LNCAP (cell line): Measurements from ENCODE around the gene RAPGEF1.

Experiments
- CTCF ChIP-seq: fragments of 450-650 bp; IDR thresholded peaks from 2 replicates; pipeline ENCODE4 v1.5.1; 2017; ENCODE audit warnings: mild to moderate bottlenecking

Gene RAPGEF1

GRCh38 chr9:131672451-131672850 lies 67.4 kb downstream of the RAPGEF1 start:
- no peak for TF ChIP-seq CTCF

DNA sequence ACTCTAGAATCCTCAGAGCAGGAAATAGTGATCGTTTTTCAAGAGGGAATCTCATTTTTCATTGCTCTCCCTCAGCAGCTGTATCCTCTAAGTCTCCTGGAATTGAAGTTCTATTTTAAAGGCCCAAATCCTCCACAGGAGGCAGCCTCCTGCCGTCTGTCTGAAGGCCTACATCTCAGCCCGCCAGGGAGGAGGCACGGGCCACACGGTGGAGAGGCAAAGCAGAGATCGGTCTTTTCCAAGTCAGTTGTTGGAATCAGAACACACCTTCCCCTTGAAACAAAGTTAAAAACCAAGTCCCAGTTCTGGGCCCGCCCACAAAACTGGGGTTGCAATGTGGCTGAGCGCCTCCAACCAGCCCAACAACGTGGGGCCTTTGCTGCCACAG lies 68.7 kb downstream of the RAPGEF1 start:
- TF ChIP-seq CTCF, result no peak

DNA sequence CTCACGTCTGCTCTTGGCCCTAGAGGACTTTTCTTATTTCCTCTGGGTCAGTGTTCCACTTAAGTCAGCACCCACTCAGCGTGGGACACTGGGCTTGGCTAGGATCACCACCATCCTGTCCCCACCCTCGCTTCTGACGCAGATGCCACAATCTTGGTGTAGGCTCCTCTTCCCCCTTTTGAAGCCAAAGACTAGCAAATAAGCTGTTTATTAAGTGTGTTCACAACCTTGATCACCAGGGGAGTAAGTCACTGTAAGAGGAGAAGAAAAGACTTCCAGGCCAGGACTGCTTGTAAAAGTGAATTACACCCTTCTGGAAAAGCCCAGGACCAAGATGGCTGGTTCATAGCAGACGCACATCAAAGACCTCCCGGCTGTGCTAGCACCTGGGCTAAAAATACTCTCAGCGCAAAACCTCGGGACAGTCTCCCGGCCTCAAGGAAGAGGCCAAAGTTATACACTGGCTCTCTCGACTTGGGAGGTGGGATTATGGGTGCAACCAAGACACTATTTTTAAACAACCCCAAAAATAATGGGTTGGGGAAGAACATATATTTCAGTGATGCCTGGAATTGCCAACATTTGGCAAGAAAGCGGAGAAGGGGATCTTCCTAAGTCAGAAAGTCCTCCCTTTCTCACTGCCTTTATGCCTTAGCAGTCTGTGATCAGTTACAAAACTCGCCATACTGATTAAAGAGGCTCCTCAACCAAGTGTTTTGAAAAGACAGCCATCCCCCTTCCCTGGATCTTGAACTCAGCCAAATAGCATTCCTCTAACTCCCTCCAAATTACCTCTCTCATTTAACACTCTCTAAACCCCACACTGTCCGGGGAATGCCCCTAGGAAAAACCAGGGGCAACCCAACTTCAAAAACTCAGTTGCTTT lies 69.4 kb downstream of the RAPGEF1 start:
- no peak for TF ChIP-seq CTCF

GRCh38 chr9:131669269-131670157 lies 70.4 kb downstream of the RAPGEF1 start:
- TF ChIP-seq CTCF, result no peak

GRCh38 chr9:131668439-131669268 lies 71.2 kb downstream of the RAPGEF1 start:
- no peak for TF ChIP-seq CTCF

- TF ChIP-seq CTCF, result no peak
These were observed 71.8 kb downstream of the RAPGEF1 start for GRCh38 chr9:131668057-131668438.

- no peak for TF ChIP-seq CTCF
These were observed 72.3 kb downstream of the RAPGEF1 start for GRCh38 chr9:131667576-131667975.
